Stimulated activated CD8-positive, alpha-beta memory T cell treated with anti-CD3 and anti-CD28 coated beads, Interleukin-7, amount 100 ng/mL, for 48 hours (primary cell): Measurements from ENCODE around the gene ETS2.

Experiments used
- DNase-seq, 2 donors: peaks; one replicate each; pipeline ENCODE4 v3.0.0-alpha.2; 2020; ENCODE audit warnings: low read depth in 1 of 2; ENCODE audit errors: extremely low read depth in 1 of 2

The ETS2 gene

DNA sequence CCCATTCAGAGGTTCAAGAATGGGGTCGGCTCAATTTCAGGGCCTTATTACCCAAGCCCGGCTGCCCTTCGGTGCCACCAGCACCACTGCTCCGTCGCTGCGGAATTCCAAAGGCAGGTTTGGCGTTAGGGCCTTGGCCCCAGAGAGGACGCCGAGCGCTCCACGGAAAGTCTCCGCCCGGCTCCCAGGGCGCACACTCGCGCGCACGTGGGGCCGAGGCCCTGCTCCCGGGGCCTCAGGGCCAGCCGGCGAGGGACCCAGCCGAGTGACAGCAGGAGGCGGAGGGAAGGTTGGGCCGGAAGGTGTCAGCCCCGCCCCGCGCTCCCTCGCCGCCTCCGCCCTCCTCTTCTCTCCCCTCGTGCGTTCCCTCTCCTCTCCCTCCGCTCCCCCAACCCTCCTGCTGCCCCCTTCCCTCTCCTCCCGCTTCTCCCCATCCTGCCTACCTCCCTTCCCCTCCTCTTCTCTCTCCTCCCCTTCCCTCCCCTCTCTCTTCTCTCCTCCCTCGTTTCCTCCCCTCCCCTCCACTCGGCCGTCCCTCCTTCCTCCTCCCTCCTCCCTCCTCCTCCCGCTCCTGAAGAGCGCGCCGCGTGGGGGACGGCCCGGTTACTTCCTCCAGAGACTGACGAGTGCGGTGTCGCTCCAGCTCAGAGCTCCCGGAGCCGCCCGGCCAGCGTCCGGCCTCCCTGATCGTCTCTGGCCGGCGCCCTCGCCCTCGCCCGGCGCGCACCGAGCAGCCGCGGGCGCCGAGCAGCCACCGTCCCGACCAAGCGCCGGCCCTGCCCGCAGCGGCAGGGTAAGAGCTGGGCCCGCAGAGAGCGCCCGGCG lies at the start of gene ETS2:
ETS2 (plus strand) TSS at position 602 of the 825 bp plus-strand sequence. CDS start 4,106 bp downstream, outside the sequence.
- DNase-seq, result peak; percentile 53 to 64

DNA sequence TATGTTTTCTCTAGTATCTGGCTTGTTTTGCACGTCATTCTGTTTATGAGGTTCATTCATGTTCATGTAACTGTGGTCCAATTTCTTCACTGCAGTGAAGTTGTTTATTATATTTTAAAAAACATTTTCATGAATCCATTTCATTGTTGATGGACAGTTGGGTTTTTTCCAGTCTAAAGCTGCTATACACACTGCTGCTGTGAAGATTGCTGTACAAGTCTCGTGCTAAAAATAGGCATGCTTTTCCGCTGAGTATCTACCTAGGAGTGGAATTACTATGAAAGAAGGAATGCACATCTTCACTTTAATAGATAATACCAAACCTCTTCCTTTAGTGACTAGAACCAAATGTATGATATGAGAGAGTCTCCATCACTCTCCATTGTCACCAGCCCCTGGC lies 49.0 kb upstream of the ETS2 start:
- DNase-seq, result no peak

GRCh38 chr21:38758501-38759214 lies 47.1 kb upstream of the ETS2 start:
- no peak for DNase-seq

DNA sequence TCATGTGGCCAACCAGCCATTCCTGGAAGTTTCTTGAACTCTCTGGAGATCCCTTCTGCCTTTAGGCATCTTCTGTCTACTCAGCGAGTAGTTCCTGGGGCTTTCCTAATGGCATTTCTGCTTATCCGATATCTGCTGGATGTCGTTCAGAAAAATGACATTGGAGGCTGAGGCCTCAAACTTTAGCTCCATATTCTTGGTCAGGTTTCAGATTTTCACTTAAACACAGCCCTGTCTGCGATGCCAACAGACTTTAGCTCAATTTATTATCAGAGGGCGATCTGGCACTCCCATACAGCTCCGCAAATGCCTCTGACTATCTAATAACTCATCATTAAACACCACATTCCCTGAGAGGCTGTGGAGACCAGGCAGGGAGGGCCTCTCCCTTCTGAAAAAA lies 46.3 kb upstream of the ETS2 start:
- no peak for DNase-seq

DNA sequence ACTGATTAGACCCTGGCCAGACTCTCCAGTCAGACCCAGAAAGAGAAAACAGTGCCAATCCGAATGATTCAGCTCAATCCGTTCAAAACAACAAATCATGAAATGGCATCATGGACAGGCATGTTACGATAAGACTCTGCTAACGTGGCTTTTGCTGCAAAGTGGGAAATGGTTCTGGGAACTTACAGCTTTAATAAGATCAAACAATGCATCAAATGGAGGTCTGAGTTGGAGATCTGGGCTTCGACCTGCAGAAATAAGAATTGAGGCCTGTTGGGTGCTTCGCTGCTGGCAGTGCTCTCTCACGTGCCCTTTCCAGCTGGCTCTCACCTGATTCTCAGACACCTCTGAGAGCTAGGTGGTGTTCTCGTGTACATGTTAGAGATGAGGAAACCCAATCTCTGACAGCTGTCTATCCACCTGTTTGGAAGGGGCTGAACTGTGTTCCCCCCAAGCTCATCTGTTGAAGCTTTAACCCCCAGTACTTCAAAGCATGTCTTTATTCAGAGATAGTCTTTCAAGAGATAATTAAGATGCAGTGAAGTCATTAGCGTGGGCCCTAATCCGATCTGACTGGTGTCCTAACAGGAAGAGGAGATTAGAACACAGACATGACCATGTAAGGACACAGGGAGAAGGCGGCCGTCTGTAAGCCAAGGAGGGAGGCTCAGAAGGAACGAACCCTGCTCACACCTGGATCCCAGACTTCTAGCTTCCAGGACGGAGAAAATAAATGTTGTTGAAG lies 45.5 kb upstream of the ETS2 start:
- no peak for DNase-seq

- DNase-seq, result no peak
Measured at GRCh38 chr21:38760762-38761155, 45.0 kb upstream of the ETS2 start.

DNA sequence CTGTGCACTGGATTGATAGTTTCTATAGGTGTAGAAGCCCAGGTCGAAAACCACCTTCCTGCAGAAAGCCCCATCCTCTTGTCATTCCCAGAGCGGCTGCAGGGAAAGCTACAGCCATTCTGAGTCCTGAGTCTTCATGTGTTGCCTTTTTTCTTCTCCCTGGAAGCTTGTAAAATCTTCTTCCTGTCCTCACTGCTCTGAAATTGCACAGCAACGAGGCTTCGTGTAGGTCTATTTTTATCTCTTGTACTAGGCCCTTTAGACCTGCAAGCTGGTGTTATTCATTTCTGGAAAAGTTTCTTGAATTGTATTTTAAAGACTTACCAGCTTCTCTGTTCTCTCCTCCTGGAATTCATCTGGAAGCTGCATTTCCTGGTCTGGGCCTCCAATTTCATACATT lies 44.2 kb upstream of the ETS2 start:
- DNase-seq, result no peak

DNA sequence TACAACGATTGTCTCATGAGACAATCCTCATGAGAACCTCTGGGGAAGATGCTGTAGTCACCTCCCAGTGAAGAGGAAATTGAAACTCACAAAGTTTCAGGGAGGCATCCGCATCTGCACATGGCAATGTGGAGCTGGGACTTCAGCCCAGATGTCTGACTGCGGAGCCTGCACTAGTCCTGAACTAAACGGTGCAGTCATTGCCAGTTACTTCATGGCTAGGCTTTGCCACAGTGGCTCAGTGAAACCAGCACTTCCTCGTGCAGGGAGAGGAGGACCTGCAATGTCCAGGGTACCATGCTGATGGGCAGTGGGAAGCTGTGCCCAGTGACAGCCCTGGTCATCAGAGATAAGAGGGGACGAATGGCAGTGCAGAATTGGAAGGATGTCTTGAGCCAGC lies 40.7 kb upstream of the ETS2 start:
- no peak for DNase-seq

DNA sequence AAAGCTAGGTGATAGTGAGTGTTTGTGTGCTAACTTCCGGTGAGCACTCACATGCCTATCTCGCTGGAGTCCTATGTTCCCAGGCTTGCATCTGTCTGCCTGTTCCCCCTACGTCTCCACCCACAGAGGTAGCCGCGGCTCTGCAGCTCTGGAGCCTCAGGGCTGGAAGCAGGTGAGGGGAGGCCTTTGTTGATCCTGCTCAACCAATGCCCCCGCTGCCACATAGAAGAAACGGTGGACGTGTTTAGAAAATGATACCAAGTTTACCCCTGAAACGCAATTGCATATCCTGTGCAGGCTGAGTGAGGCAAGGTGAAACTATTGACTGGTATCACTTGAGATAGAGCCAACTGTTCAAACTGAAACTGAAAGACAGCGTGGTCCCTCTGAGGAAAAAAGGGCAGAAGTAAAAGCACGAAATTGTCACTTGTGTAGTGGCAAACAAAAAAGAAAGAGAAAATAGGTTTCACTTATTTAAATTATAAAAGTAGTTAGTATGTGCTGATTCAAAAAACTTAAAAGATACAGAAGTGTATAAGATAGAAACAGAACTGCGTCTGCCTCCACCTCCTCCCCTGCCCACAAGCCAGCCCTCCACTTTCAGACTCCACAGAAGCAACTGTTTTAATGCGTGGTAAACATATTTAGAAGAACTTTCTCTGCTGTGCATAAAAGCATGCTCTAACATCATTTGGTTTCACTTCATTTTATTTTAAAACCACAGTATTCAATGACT lies 38.6 kb upstream of the ETS2 start:
- peak; percentile 41 to 59 for DNase-seq

- DNase-seq, result peak; percentile 38 to 69
Measured at GRCh38 chr21:38768471-38769063, 37.2 kb upstream of the ETS2 start.

GRCh38 chr21:38769191-38769780 lies 36.4 kb upstream of the ETS2 start:
- no peak for DNase-seq

DNA sequence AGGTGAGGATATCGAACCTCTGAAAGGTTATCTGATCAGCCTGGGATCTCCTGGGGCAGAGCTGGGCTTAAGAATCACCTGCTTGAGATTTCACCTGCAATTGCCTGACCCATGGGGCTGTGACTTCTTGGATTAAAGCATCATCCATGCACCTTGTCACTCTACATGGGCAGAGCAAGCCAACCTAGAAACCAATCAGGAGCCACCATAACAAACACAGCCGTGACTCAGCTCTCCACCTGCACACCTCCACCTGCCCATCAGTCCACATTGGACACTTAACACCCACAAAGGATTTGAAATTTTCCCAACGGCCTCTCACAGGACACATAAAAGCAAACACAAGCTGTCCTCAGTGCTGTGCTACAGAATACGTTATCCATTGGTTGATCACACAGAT lies 35.1 kb upstream of the ETS2 start:
- DNase-seq, result no peak

DNA sequence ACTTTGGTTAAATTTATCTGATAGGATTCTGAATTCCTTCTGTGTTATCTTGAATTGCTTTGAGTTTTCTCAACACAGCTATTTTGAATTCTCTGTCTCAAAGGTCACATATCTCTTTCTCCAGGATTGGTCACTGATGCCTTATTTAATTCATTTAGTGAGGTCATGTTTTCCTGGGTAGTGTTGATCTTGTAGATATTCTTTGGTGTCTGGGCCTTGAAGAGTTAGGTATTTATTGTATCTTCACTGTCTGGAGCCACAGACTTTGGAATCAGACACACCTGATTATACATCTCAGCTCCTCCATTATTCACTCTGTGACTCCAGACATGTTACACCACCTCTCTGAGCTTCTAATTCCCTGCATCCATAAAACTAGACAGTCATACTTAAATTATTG lies 34.2 kb upstream of the ETS2 start:
- DNase-seq, result no peak

DNA sequence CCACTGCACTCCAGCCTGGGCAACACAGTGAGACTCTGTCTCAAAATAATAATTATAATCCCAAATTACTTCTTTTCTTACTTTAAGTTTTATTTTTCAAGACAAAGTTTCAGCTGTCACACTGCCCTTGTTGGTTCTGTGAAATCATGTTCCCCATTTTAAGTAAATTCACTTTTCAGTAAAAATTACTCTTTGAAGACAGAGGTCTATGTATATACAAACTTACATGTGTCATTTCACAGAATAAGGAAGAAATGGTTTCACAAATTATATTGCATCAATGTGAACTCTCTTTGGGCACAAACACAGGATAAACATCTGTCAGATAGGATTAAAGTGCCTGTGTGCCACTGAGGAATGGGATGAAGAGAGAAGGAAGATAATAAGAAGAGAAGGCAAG lies 33.1 kb upstream of the ETS2 start:
- DNase-seq, result no peak

DNA sequence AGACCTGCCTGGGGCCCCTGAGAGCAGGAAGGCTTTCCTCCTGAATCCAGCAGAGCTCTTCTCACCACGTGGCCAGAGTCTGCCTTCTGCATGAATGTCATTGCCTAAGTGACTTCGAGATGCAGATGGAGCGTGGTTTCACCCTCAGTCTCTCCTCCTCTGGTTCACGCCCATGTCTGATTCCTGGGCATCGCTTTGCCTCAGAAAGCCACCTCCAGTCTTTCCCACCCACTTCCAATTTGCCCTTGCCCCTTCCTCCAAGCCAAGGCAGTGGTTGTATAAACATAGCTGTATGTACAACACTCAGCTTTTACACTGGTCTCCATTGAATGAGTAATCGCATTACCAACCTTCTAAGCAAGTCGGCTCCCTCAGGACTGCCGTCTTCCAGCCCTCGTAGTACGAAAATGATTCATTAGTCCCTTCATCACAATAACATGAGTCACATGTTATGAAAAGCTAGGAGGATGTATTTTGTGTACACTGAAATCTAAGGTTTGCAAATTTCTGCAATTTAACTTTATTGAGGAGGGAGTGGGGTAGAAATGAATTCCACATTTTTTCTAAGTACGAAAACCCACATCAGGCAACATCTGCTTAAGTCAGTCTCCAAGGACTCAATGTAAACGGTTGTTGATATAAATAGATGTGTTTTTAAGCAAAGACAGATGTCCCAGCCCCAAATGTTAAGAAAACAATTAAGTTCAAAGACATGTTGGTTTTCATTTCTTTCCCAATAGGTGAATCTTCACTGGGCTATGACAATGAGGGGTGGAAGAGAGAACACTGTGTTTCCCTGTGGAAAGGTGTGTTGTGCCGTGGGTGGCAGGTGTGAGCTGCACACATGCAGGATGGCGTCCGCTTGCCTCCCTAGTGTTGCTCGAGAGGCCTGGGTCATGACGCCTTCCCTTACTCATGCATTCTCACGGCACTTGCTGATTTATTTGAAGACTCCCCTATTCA lies 32.3 kb upstream of the ETS2 start:
- DNase-seq, result no peak

GRCh38 chr21:38774152-38774551 lies 31.6 kb upstream of the ETS2 start:
- no peak for DNase-seq

DNA sequence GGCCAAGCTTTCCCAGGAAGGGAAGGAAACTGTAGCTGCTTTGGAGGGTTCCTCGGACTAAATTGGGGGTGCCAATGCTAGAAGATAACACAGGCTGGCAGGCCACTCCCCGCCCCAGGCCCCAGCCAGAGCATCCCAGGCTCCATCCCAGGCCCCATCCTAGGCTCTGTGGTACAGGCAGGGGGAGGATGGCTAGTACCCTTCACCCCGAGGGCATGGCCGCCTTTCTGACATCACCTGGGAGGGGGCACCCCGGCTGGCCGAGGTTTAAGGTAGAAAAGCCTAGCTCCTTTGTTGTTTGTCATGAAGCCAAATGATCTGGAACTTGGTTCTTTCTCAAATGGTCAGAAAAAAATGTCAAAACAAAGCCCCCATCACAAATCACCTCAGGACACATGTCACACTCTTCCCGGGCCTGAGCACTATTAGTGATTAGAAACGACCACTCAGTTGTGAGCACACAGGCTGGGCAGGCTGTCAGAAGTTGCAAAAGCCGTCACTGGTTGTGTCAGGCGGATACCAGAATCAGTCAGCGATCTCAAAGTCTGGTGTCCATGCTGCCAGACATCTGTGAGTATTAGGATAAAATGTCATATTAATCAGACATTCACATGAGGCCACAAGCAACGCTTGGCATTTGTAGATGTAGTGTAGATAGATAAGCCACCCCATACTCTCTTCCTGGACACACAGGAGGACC lies 31.0 kb upstream of the ETS2 start:
- no peak for DNase-seq

DNA sequence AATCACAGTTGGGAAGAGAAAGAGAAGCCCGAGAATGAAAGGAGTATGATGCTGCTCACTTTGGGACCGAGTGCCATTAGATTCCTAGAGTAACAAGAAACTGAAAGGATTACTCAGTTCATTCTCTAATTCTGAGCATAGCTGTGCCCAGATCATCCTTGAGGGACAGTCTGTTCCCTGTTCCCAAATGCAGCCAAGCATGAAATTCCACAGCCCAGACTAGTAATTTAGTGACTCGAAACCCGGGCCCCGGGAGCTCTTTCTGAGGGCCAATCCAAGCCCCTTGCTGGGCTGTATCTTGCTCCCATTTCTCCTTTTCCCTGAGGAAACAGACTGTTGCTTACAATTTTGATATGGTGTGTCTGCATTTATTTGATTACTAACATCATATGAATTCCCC lies 30.0 kb upstream of the ETS2 start:
- no peak for DNase-seq
